Thoracic aorta (tissue), 2 donors: Measurements from ENCODE around the gene RUNX1. TPM values are rescaled to one million over a fixed set of nuclear protein-coding genes. Genes with fewer than 3 reads are reported as not detected.
"Not testable (repeated sequence)": the region's sequence is repeated elsewhere in the genome, so short reads cannot be mapped to it uniquely, and the experiment has no call there.

ENCODE experiments used
- ATAC-seq: fragments of 150-250 bp; one replicate; pipeline ENCODE4 v1.8.0; 2017; ENCODE audit warnings: low read depth; ENCODE audit not compliant: insufficient number of reproducible peaks, low FRiP score
- DNase-seq: peaks from one replicate; pipeline ENCODE4 v3.0.0-alpha.2; 2020; ENCODE audit warnings: low spot score
- H3K27ac ChIP-seq, 2 donors: fragments of 200-600 bp; sonication (generic); 1 replicate in 1 of 2; 2 replicates in 1 of 2; pipeline ENCODE4 v1.5.1; 2016; ENCODE audit warnings: mild to moderate bottlenecking in 2 of 2, moderate library complexity in 2 of 2
- H3K27me3 ChIP-seq: fragments of 200-600 bp; sonication (generic); replicated peaks from 2 replicates; pipeline ENCODE4 v1.6.0; 2016; ENCODE audit warnings: mild to moderate bottlenecking; ENCODE audit not compliant: insufficient read depth
- H3K36me3 ChIP-seq: fragments of 200-600 bp; sonication (generic); one replicate; pipeline ENCODE4 v1.5.1; 2016
- H3K4me1 ChIP-seq, 2 donors: fragments of 200-600 bp; sonication (generic); 1 replicate in 1 of 2; 2 replicates in 1 of 2; pipeline versions ENCODE4 v1.5.1 to v1.6.0; 2016; ENCODE audit warnings: low read depth in 2 of 2, mild to moderate bottlenecking in 1 of 2; ENCODE audit not compliant: control insufficient read depth in 1 of 2
- H3K4me3 ChIP-seq: fragments of 200-600 bp; sonication (generic); 2 replicates; pipeline ENCODE4 v1.5.1; 2016; ENCODE audit warnings: mild to moderate bottlenecking
- H3K9me3 ChIP-seq: fragments of 200-600 bp; sonication (generic); 2 replicates; pipeline ENCODE4 v1.5.1; 2016
- total RNA-seq, 2 donors: library from RNA; depleted of rRNA; stranded (reverse); fragments of >200 nt; gene quantifications; one replicate each; pipeline versions ENCODE4 v1.1.0 to v1.2.3, GENCODE V29; 2016
- TF ChIP-seq, protein P1 (sequence below): fragments of 200-600 bp; sonication (generic); IDR thresholded peaks from one replicate; pipeline ENCODE4 v1.5.1; 2019; ENCODE audit warnings: antibody characterized with exemption

RUNX1 gene
- total RNA-seq, 2 donors from 2014 or later: 47.4 to 64.7 TPM

- ATAC-seq: no peak
- Histone ChIP-seq H3K4me3 (no peak overlapping the region), H3K9me3 (no peaks in the 10 kb centered on the region), H3K27me3 (no peaks in the 10 kb centered on the region), H3K36me3 (no peaks in the 10 kb centered on the region), H3K27ac (no peak overlapping the region), H3K4me1 (peaks cover 0 to 6% of the 10 kb centered on the region in 2 donors)
- DNase-seq: no peak
- TF ChIP-seq, protein P1, sequence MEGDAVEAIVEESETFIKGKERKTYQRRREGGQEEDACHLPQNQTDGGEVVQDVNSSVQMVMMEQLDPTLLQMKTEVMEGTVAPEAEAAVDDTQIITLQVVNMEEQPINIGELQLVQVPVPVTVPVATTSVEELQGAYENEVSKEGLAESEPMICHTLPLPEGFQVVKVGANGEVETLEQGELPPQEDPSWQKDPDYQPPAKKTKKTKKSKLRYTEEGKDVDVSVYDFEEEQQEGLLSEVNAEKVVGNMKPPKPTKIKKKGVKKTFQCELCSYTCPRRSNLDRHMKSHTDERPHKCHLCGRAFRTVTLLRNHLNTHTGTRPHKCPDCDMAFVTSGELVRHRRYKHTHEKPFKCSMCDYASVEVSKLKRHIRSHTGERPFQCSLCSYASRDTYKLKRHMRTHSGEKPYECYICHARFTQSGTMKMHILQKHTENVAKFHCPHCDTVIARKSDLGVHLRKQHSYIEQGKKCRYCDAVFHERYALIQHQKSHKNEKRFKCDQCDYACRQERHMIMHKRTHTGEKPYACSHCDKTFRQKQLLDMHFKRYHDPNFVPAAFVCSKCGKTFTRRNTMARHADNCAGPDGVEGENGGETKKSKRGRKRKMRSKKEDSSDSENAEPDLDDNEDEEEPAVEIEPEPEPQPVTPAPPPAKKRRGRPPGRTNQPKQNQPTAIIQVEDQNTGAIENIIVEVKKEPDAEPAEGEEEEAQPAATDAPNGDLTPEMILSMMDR: no peak
These were observed 81.4 kb downstream of the RUNX1 start for GRCh38 chr21:34967509-34968289.

DNA sequence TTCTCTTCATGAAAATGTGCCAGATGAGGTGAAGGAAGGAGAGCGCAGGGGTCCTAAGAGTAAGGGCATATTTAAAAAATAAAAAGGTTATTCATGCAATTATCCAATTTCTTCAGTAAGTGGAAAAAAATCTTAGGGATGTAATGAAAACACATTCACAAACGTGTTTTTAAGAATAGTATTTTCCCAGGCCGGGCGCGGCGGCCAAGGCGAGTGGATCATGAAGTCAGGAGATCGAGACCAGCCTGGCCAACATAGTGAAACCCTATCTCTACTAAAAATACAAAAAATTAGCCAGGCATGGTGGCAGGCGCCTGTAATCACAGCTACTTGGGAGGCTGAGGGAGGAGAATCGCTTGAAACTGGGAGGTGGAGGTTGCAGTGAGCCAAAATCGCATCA lies 82.2 kb downstream of the RUNX1 start:
- DNase-seq, H3K9me3 ChIP-seq, ATAC-seq, H3K27me3 ChIP-seq, H3K4me3 ChIP-seq, H3K27ac ChIP-seq, H3K36me3 ChIP-seq, H3K4me1 ChIP-seq: not testable (repeated sequence)

- no peaks in the 10 kb centered on the region for H3K36me3 ChIP-seq
- no peak for DNase-seq
- H3K27me3 ChIP-seq: no peaks in the 10 kb centered on the region
- H3K4me3 ChIP-seq: no peak overlapping the region
- no peaks in the 10 kb centered on the region for H3K9me3 ChIP-seq
- no peak for ATAC-seq
- TF ChIP-seq, protein P1: no peak
- H3K4me1 ChIP-seq: peaks cover 0 to 6% of the 10 kb centered on the region in 2 donors
- H3K27ac ChIP-seq: no peak overlapping the region
These were observed 83.6 kb downstream of the RUNX1 start for GRCh38 chr21:34965200-34966174.

DNA sequence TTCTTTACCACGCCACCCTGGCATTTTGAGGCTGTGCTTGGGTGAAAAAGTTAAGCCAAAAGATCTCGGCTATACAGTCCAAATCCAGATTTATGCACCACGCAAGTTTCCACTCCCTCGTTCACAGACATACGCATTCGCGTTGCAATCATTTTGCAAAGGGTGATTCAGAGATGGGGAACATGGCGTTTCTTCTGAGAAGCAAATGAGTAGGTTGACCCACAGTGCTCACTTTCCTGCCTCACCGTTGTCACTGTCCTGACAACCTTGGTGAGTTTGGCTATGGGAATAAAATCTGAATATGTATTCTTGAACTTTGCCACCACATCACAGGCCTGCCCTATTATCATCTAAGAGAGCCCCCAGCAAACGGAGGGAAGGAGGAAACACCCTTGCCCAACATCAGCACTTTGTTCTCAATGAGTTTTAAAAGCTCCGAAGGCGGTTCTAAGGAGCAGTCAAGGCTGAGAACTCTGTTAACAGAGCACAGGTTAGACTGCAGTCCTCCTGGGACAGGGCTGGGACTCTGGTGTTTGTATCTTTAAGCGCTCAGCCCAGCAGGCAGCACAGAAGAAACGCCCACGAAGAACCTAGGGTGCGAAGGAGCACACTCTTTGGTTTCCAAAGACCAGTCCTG lies 86.4 kb downstream of the RUNX1 start:
- TF ChIP-seq, protein P1: no peak
- ATAC-seq: no peak
- Histone ChIP-seq H3K27me3 (no peaks in the 10 kb centered on the region), H3K9me3 (no peaks in the 10 kb centered on the region), H3K4me3 (no peak overlapping the region), H3K27ac (no peak overlapping the region), H3K36me3 (no peaks in the 10 kb centered on the region), H3K4me1 (no peaks in the 10 kb centered on the region)
- DNase-seq: no peak

DNA sequence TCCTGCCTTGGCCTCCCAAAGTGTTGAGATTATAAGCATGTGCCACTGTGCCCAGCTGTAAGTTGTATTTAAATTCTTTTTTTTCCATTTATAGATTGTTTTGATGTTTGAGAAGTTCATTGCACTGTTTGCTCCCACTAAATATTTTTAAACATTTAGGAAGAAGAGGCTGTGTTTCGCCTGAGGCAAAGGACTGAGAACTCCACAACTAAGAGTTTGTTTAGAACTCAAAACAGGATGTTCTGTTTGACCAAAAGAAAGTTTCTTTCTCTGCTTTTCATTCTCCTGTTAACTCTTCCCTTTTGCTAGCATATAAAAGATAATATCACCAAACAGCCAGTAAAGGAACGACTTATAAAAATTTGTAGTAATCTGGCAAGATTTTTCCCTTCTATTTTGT lies 87.0 kb downstream of the RUNX1 start:
- Histone ChIP-seq H3K27me3 (no peaks in the 10 kb centered on the region), H3K4me1 (no peaks in the 10 kb centered on the region), H3K27ac (no peak overlapping the region), H3K4me3 (no peak overlapping the region), H3K9me3 (no peaks in the 10 kb centered on the region), H3K36me3 (no peaks in the 10 kb centered on the region)
- DNase-seq (no peak), ATAC-seq (no peak)
- TF ChIP-seq, protein P1: no peak
